Tibial artery (tissue), 4 donors: Measurements from ENCODE around the gene HNRNPR.
"Not testable (repeated sequence)": the region's sequence is repeated elsewhere in the genome, so short reads cannot be mapped to it uniquely, and the experiment has no call there.

Experiments
- DNase-seq, 2 donors: peaks; one replicate each; pipeline ENCODE4 v3.0.0-alpha.2; 2019
- H3K27ac ChIP-seq, 2 donors: fragments of 200-600 bp; sonication (generic) in 1 of 2; 1 replicate in 1 of 2; 2 replicates in 1 of 2; pipeline ENCODE4 v1.5.1; 2018 to 2019; ENCODE audit warnings: mild to moderate bottlenecking in 1 of 2
- H3K27me3 ChIP-seq, 2 donors: fragments of 200-600 bp; sonication (generic) in 1 of 2; one replicate each; pipeline versions ENCODE4 v1.5.1 to v1.6.0; 2016 to 2019
- H3K36me3 ChIP-seq, 3 donors: fragments of 200-600 bp; sonication (generic) in 2 of 3; one replicate each; pipeline ENCODE4 v1.5.1; 2016 to 2019; ENCODE audit warnings: mild to moderate bottlenecking in 2 of 3
- H3K4me1 ChIP-seq, 4 donors: fragments of 200-600 bp; sonication (generic) in 2 of 4; 1 replicate in 3 of 4; 2 replicates in 1 of 4; pipeline ENCODE4 v1.5.1; 2016 to 2019
- H3K4me3 ChIP-seq, 2 donors: fragments of 200-600 bp; sonication (generic) in 1 of 2; 1 replicate in 1 of 2; 2 replicates in 1 of 2; pipeline ENCODE4 v1.5.1; 2018 to 2019; ENCODE audit warnings: mild to moderate bottlenecking in 2 of 2
- H3K9me3 ChIP-seq, 3 donors: fragments of 200-600 bp; sonication (generic) in 1 of 3; one replicate each; pipeline ENCODE4 v1.5.1; 2016 to 2019
- CTCF ChIP-seq, 2 experiments: fragments of 200-600 bp in 1 of 2; fragments of 450-650 bp in 1 of 2; IDR thresholded peaks; one replicate each; pipeline ENCODE4 v1.5.1; 2017 to 2019; ENCODE audit warnings: antibody characterized with exemption in 2 of 2, mild to moderate bottlenecking in 1 of 2, moderate library complexity in 1 of 2
- intact Hi-C: fragments of 100-400 bp; cut with DNase I; formaldehyde crosslinking; loops from one replicate; pipeline ENCODE4 v1.15.0; 2023; ENCODE audit warnings: low total_unique reads

The HNRNPR gene

GRCh38 chr1:23385119-23385621 is 41.1 kb upstream of the HNRNPR start:
- no peaks in the 10 kb centered on the region for H3K27me3 ChIP-seq
- no peak overlapping the region for H3K27ac ChIP-seq
- no peaks in the 10 kb centered on the region for H3K9me3 ChIP-seq
- TF ChIP-seq CTCF (IDR thresholded peaks at IDR 0.05) = no peak
- DNase-seq = no peak
- peaks cover 0 to 8% (median 4%) of the 10 kb centered on the region in 4 donors for H3K4me1 ChIP-seq
- H3K36me3 ChIP-seq = peaks cover 27 to 70% (median 41%) of the 10 kb centered on the region in 3 donors
- intact Hi-C loops = no loop called here
- H3K4me3 ChIP-seq = no peak overlapping the region

GRCh38 chr1:23384312-23385058 is 40.4 kb upstream of the HNRNPR start:
- intact Hi-C loops = no loop called here
- no peak for DNase-seq

GRCh38 chr1:23383577-23384311 is 39.7 kb upstream of the HNRNPR start:
- H3K4me3 ChIP-seq = no peak overlapping the region
- no peak for TF ChIP-seq CTCF (IDR thresholded peaks at IDR 0.05)
- intact Hi-C loops = no loop called here
- H3K27ac ChIP-seq = no peak overlapping the region
- no peaks in the 10 kb centered on the region for H3K9me3 ChIP-seq
- H3K36me3 ChIP-seq = peaks cover 27 to 70% (median 41%) of the 10 kb centered on the region in 3 donors
- H3K4me1 ChIP-seq = peaks cover 0 to 8% (median 4%) of the 10 kb centered on the region in 4 donors
- no peak for DNase-seq
- no peaks in the 10 kb centered on the region for H3K27me3 ChIP-seq

More at GRCh38 chr1:23384312-23385058, 40.4 kb upstream of the HNRNPR start:
- no peak for TF ChIP-seq CTCF (IDR thresholded peaks at IDR 0.05)
- Histone ChIP-seq H3K9me3 (no peaks in the 10 kb centered on the region), H3K4me1 (peaks cover 0 to 8% (median 4%) of the 10 kb centered on the region in 4 donors), H3K36me3 (peaks cover 27 to 70% (median 41%) of the 10 kb centered on the region in 3 donors), H3K27me3 (no peaks in the 10 kb centered on the region), H3K4me3 (no peak overlapping the region), H3K27ac (no peak overlapping the region)

GRCh38 chr1:23381233-23381885 is 37.3 kb upstream of the HNRNPR start:
- Histone ChIP-seq H3K27me3 (no peaks in the 10 kb centered on the region), H3K4me3 (no peak overlapping the region), H3K36me3 (peaks cover 27 to 57% (median 31%) of the 10 kb centered on the region in 3 donors), H3K4me1 (peaks cover 0 to 19% (median 8%) of the 10 kb centered on the region in 4 donors), H3K9me3 (no peaks in the 10 kb centered on the region), H3K27ac (no peak overlapping the region)
- no peak for DNase-seq
- no peak for TF ChIP-seq CTCF (IDR thresholded peaks at IDR 0.05)
- intact Hi-C loops = no loop called here

GRCh38 chr1:23380719-23381118 is 36.6 kb upstream of the HNRNPR start:
- H3K4me3 ChIP-seq = no peak overlapping the region
- H3K27ac ChIP-seq = no peak overlapping the region
- peaks cover 0 to 19% (median 8%) of the 10 kb centered on the region in 4 donors for H3K4me1 ChIP-seq
- no peak for TF ChIP-seq CTCF (IDR thresholded peaks at IDR 0.05)
- H3K36me3 ChIP-seq = peaks cover 25 to 50% (median 27%) of the 10 kb centered on the region in 3 donors
- no peak for DNase-seq
- H3K27me3 ChIP-seq = no peaks in the 10 kb centered on the region
- H3K9me3 ChIP-seq = no peaks in the 10 kb centered on the region
- intact Hi-C loops = no loop called here

GRCh38 chr1:23380236-23380635 is 36.2 kb upstream of the HNRNPR start:
- H3K4me3 ChIP-seq, intact Hi-C loops, DNase-seq, H3K27me3 ChIP-seq, H3K9me3 ChIP-seq, H3K27ac ChIP-seq: not testable (repeated sequence)
- peaks cover 0 to 19% (median 8%) of the 10 kb centered on the region in 4 donors for H3K4me1 ChIP-seq
- H3K36me3 ChIP-seq = peaks cover 25 to 46% (median 27%) of the 10 kb centered on the region in 3 donors
